HG03159 (cell line): ENCODE data around the gene PRKCE.

Experiments used
- ATAC-seq: cut with Tn5 transposase; IDR thresholded peaks from one replicate; pipeline ENCODE4 v1.9.1; 2021; ENCODE audit warnings: mild to moderate bottlenecking, moderate library complexity; ENCODE audit not compliant: unreplicated experiment

The PRKCE gene

GRCh38 chr2:45721150-45721549 lies 69.7 kb downstream of the PRKCE start:
- no peak for ATAC-seq

GRCh38 chr2:45722477-45722876 lies 71.0 kb downstream of the PRKCE start:
- ATAC-seq = no peak

- no peak for ATAC-seq
Observed at GRCh38 chr2:45723857-45724256, 72.4 kb downstream of the PRKCE start.

GRCh38 chr2:45724335-45724734 lies 72.9 kb downstream of the PRKCE start:
- no peak for ATAC-seq

DNA sequence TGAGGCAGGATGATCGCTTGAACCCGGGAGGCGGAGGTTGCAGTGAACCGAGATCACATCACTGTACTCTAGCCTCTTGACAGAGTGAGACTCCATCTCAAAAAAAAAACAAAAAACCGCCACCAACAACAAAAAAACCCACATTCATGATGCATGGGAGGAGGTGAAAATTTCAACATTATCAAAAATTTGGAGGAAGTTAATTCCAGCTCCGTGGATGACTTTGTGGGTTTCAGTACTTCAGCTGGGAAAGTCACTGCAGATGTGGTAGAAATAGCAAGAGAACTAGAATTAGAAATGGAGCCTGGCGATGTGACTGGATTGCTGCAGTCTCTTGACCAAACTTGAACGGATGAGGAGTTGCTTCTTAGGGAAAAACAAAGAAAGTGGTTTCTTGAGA lies 74.3 kb downstream of the PRKCE start:
- ATAC-seq = no peak

DNA sequence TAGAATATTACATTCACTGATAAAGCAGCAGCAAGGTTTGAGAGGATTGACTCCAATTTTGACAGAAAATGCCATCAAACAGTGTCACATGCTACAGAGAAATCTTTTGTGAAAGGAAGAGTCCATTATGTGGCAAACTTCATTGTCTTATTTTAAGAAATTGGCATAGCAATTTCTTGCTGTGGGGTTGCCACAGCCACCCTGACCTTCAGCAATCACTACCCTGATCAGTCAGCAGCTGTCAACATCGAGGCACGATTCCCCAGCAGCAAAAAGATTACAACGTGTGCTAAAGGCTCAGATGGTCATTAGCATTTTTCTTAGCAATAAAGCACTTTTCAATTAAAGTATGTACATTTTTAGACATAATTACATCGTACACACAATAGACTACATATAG lies 74.7 kb downstream of the PRKCE start:
- no peak for ATAC-seq

DNA sequence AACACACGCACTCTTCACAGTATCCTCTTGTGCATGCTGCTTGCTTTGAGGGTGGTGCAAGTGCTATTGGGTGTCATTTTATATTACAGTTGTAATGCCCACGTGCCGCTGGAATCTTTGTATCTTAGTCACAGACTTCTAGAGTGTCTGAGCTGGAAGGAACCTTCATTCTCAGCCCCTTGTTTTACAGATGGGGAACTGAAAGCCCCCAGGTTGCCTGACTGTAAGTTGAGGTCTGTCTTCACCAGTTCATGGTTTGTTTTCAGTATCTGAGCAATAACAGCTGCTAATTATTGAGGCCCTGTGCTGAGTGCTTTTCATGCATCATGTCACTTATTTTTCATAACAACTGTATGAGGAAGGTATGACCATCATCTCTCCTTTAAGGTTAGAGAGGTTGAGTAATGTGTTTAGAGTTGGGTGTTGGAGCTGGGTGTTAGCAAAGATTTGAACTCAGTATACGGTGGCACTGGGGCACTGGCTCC lies 77.0 kb downstream of the PRKCE start:
- peak; percentile 78 for ATAC-seq

DNA sequence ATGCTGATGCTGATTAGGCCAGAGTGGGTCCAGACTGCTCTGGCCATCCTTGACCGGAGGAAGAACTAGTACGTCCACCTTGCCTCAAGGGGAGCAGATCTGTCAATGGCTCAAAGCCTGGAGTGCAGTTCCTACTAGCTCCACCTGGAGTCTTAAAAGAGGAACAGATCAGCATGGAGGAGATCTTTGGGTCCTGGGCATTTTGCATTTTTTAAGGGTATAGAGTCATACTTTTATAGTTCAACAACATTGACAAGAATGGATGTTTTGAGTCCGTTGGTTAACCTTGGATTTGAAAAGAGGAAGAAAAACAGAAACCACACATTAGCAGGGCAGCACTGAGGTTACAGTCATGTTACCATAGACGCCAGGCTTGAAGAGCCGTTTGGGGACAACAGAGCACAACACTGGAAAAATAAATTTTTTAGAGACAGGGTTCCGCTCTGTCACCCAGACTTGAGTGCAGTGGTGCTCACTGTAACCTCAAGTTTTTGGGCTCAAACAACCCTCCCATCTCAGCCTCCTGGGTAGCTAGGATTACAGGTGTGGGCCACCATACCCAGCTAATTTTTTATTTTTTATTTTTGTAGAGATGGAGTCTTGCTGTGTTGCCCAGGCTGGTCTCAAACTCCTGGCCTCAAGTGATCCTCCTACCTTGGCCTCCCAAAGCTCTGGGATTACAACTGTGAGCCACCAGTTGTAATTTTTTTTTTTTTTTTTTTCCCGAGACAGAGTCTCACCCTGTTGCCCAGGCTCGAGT lies 78.5 kb downstream of the PRKCE start:
- peak; percentile 54 for ATAC-seq

- no peak for ATAC-seq
Observed at GRCh38 chr2:45731141-45731540, 79.7 kb downstream of the PRKCE start.

DNA sequence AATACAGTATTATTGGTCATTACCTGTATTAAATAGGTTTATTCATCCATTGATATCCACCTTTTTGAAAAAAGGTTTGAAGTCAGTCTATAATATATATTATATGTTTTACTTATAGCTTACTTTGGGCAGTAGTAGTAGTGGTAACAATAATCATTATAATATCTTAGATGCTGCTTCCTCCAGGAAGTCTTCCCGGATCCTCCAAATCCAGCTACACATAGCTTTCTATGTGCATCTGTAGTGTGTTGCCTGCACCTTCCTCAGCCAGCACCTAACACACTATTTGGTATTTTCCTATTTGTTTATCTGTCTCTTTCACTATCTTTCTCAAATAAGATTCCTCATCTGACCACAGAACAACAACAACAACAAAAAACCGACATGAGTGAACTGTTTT lies 81.0 kb downstream of the PRKCE start:
- ATAC-seq = no peak

DNA sequence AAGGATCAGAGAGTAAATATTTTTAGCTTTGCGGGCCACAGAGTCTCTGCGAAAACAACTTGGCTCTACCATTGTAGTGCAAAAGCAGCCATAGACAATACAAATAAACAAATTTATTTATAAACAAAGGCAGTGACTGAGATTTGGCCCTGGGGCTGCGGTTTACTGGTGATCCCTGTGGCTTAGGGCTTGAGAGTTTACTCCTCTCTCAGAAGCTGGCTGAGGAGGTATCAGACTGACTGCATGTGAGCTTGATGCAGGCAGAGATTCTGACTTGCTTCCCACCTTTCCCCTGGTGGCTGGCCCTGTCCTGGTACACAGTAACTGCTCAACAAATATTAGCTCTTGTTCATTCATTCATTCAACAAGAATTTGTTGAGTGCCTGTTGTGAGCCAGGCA lies 81.5 kb downstream of the PRKCE start:
- ATAC-seq = no peak

GRCh38 chr2:45734336-45734735 lies 82.9 kb downstream of the PRKCE start:
- ATAC-seq = no peak

DNA sequence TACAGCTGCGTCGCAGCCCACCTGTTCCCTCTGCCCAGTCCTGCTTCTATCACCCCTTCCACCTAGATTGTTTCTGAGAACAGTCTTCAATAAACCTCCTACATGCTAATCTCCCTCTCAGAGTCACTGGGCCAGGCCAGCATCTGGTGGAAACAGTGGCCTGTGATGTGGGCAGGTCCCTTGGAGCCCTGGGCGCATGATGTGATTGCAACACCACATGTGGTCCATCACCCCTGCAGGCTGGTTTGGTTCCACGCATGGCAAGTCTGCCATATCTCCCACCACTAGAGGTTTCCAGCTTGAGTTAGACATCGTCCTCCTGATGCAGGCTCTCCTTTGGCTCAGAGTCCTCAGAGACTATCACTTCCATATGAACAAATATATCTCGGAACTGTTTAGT lies 83.5 kb downstream of the PRKCE start:
- no peak for ATAC-seq

DNA sequence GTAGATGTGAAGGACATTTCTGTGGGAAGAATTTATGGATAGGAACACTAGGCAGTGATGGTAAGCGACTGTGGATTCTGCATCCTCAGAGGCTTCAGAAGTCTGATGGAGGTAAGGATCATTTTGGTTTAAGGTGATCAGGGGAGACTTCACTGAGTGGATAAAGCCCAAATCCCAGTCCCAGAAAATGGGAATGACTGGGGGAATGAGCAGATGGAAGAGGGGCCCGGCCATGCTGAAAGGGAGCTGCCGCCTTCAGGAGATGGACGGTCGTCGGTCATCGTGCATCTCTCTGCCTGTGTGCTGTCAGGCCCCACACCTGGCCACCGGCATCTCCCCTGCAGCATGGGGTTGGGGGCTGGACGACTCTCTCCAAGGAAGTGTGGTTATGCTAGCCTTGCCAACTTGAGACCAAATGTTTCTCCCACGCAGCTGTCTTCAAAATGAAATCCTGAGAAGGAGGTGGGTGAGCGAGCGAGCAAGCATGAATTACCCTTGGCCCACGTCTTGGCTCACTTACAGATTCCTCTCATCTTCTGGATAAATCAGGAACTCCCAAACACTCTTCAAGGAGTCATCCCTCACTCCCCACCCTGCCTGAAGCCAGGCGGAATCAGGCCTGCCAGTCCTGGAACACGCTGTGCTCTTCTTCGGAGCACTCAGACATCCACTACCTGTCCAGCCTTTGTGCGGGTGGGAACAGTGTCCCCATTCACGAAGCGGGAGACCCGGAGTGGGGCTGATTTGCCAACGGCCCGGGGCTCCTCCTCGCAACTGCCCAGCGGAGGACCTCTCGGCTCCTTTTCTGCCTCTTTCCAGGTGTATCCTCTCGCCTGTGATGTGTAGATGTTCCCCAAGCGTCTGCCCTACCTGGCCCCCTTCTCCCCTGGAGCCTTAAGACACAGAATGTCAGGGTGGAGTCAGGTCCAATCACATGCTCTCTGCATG lies 85.6 kb downstream of the PRKCE start:
- no peak for ATAC-seq

DNA sequence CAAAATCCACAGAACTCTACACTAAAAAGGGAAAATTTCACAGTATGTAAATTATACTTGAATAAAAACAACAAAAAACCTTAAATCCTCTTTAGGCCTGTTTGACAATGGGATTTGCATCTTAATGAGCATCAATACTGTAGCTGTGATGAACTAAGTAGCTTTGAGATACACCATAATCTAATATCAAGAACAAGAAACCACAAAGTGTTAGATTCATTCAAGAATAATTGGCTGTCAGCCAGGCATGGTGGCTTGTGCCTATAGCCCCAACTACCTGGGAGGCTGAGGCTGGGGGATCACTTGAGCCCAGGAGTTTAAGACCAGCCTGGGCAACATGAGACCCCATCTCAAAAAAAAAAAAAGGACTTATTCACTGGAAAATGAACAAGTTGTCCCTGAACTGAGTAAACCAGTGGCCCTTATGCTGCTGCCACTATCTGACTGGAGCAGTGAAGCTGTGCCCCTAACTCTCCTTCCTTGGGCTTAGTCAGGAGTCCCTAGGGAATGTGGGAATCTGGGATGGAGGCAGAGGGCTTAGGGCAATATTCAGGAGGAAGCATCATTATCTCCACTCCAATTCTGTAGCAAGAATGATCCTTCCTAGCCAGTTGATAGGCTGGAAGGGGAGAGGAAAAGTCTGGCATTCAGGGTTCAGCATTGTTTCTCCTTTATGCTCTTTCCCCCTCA lies 88.5 kb downstream of the PRKCE start:
- no peak for ATAC-seq

- no peak for ATAC-seq
Observed at GRCh38 chr2:45741161-45741850, 89.8 kb downstream of the PRKCE start.

DNA sequence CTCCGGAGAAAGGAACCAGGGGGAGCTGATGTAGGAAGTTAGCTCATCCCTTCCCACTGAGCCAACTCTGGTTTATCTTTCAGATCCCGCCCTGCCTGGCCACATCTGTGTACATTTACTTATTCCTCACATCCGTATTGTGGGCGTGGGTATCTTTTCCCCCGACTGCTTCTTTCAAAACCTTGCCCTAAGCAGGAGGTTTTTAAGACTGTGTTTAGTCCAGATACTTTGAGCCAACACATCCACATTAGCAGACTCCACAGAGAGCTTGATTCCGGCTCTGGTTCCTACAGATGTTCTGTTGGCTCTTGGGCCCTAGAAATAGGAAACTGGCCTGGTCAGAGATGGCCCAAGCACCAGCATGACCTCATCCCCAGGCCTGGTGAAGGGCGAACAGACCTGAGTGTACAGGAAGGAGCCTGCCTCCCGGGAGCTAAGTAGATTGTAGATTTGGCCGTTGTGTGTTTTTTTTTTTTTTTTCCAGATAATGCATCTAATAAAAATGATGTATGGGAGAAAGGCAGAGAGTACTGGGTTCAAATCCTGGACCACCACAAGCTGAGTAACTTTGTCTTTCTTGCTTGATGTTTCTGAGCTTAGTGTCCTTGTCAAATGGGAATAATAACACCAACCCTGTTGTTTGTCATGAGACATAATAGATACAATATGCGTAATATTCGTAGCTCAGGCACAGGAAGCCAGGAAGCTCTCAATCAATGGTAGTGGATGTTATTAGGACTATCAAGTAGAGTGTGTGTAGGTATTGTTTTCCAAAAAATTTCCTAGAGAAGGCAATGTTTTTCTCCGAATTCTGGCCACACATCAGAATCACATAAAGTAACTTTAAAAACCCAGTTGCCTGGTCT lies 92.3 kb downstream of the PRKCE start:
- no peak for ATAC-seq

DNA sequence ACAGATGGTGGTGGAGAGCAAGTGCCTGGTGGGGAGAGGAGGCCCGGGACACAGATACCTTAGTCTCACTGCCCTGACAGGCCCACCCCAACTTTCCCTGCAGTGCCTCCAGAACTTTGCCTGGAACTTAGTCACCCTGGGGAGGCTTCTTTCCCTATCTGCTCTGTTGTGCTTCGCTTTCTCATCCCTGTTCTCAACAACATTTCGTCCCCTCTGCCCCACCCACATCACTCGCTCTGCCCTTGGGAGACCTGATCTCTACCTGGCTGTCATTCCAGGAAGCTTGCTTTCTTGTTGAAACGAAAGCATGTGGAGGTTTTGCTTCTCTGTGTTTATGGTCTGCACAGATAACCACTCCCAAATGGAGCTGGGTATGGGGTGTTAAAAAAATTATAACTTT lies 93.8 kb downstream of the PRKCE start:
- no peak for ATAC-seq

GRCh38 chr2:45746888-45747287 lies 95.4 kb downstream of the PRKCE start:
- ATAC-seq = no peak

GRCh38 chr2:45747363-45747762 lies 95.9 kb downstream of the PRKCE start:
- no peak for ATAC-seq
